ENCODE results near the gene RAB11FIP4.

Gene RAB11FIP4

GRCh38 chr17:31488264-31488981, 96.9 kb downstream of the RAB11FIP4 start:
- no peak for DNase-seq

DNA sequence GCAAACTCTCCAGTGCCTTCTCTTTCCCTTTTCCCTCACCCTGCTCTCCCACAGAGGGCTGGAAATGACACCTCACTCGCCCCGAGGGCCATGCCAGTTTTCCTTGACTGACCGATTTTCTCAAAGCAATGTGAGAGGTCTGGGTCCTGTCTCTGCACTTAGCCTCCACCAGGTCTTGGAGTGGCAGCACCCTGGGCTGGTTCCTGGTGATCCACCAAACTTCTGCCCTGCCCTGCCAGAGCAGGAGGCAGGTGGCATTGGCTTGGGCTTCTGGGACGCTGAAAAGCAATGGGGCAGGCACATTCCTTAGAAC, 97.5 kb downstream of the RAB11FIP4 start:
- DNase-seq, result no peak

DNA sequence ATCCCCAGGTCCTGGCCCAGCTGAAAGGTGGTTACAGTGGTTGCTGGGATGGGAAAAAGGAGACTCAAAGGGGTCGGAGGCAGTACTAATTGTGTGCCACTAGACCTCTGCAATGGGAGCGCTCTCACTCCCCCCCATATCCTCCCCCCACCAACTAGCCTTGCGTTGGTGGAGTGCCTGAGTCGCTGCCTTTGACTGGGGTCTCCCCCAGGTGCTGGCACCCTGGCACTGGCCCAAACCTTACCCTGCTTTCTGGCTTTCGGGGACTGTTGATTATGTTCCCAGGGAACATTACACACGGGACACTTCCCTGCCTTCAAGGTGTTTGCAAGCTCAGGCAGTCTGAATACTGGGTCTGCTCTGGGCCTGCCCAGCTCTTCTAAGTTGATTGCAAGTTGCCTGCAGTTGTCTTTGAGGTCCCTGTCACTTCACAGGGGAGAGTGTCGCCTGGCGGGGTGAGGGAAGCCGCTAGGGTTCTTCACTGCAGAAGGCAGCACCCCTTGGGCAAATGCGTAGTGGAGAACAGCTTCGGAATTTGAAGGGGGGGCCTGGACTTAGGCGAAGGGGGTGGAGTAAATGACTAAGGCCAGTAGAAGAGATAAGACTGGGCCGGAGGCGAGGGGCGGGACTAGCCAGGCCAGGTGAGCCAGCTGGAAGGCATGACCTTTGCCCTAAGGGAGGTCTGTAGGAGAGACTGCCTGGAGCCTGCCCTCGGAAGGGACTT, 98.0 kb downstream of the RAB11FIP4 start:
- DNase-seq, result no peak

GRCh38 chr17:31490019-31490650, 98.7 kb downstream of the RAB11FIP4 start:
- DNase-seq, result no peak

DNA sequence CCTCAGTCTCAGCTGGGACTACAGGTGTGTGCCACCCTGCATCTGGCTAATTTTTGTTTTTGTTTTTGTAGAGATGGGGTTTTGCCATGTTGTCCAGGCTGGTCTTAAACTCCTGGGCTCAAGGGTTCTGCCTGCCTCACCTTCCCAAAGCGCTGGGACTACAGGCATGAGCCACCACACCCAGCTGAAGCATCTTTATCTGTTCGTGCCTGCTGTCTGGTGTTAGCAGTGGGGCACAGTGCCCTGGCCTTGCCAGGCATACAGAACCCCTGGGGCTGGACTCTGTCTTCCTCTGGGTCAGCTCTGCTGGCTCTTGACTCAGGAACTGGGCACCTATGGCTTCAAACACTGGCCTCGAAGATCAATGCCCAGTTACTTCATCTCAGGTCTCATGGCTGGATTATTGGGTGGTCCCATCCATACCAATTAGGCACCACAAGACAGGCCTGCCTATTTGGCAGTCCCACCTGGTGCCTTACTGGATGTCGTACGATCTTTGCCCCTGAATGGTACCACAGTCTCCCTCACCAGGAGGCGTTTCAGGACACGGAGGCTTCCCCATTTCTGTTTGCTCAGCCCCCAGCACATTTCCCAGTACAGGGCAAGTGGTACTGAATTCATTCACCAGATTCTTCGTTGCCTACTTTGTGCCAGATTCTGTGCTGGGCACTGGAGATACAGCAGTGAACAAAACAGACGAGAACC, 99.3 kb downstream of the RAB11FIP4 start:
- DNase-seq, result no peak

DNA sequence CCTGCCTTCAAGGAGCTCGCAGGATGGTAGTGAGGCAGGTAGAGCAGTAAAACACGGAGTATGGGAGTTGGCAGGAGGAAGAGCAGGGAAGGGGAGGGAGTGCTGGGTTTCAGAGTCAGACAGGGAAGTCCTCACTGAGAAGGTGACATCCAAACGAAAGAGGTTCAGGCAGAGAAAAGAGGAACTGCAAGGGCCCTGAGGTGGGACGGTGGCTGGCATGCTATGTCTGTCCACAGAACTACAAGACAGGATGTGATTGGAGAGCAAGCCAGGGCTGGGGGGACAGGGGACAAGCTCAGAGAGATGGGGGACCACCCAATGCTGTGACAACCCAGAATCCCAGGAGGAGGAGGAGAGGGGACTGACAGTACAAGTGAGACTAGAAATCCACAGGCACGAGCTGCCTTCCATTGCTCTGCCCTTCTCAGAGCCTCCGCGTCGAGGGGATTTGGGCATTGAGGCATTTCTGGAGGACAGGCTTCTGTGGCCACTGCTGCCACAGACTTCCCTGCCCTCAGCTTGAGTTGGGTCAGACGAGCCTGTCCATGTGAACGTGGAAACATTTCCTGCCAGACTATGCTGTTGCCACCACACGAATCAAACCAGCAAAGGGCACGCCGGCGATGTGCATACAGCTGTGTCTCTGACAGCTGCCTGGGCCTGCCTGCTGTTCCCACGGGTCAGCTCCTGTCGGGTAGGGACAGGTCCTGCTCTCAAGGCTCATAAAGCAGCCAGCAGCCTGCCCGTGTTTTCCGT, 100.1 kb downstream of the RAB11FIP4 start:
- DNase-seq, result no peak

GRCh38 chr17:31492206-31492605, 100.7 kb downstream of the RAB11FIP4 start:
- no peak for DNase-seq

DNA sequence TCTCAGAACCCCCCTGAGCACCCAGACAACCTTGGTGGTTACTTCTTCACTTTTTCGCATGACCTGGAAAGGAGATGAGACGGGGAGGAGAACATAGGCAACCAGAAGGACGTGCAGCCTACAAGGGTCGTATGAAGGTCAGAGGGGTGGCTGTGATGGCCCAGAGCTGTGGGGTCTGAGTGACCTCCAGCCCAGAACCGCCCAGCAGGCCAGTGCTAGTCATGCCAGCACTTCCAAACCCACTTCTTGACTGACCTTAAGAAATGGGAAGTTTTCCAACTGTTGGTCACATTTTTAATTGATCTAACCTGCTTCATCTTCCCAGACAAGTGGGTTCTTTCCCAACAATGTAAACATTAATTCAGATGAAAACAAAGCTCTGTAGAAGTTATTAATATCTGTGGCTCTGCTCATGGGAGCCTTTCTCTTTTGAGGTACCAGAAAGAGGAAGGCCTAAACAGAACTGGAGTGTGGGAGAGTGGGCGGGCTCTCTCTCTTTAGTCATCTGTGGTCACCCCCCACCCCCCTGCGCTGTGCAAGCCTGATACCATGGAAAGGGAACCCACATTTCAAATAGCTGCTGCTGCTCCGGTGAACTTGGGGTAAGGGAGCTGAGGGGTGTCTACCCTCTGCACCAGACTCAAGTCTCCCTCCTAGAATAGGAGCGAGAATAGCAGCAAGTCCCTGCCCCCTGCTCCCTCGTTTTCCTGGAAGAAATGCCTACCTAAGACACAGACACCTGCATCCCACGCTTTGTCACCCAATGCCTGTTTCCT, 101.6 kb downstream of the RAB11FIP4 start:
- peak; percentile 60 for DNase-seq

- DNase-seq, result no peak
Measured at GRCh38 chr17:31493656-31494155, 102.2 kb downstream of the RAB11FIP4 start.

GRCh38 chr17:31494259-31495021, 103.0 kb downstream of the RAB11FIP4 start:
- DNase-seq, result peak; percentile 77

GRCh38 chr17:31495022-31495885, 103.8 kb downstream of the RAB11FIP4 start:
- peak; percentile 20 for DNase-seq

GRCh38 chr17:31496097-31496496, 104.6 kb downstream of the RAB11FIP4 start:
- no peak for DNase-seq

DNA sequence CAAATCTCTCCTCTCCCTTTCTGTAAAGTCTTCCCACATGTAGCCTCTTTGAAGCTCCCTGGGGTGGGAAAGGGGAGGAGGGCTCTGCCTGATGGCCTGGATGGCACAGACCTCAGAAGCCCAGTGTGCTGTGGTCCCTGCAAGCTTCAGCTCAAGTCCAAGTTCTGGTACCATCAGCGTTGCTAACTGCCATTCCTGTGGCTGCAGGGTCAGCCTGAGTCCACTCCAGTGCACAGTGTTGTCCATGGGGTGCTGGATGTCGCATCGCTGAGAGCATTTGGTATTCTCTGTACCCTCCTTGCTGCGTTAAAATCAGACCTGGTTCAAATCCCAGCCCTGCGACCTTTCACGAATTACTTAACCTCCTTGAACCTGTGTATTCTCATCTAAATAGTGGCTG, 105.1 kb downstream of the RAB11FIP4 start:
- DNase-seq, result no peak

GRCh38 chr17:31497431-31497830, 106.0 kb downstream of the RAB11FIP4 start:
- DNase-seq, result no peak

DNA sequence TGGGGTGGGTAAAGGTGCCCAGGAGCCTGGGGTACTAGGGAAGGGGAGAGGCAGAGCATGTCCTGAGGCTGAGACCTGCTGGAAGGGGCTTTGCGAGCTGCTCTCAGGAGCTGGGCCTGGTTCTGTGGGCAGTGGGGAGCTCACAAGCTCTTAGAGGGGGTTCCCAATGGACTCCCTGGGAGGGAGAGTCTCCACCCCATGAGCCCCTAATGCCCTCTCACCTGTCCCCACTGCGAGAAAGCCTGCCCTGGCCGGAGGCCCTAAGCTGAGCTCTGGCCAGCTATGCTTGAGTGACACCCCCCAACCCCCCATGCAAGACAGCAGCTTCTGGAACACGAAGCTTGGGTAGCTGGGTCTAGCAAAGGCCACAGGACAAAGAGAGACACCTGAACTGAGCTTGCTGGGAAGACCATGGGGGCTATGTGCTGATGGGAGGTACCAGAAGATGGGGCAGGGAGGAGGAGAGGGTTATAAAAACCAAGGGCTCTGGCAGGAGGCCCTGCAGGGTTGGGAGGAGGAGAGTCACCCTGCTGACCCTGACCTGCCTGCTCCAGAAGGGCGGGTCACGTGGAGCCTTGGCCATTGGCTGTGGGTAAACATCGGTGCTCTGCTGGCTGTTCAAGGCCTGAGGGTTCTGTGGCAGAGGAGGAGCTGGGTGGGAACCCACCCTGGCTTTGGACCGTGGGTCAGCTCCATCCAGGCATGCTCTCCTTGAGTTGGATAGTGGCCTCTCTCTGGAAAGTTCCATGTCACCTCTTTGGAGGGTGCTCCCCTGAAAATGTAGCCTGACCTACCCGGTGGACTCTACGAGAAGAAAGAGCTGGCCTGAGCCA, 106.7 kb downstream of the RAB11FIP4 start:
- no peak for DNase-seq

DNA sequence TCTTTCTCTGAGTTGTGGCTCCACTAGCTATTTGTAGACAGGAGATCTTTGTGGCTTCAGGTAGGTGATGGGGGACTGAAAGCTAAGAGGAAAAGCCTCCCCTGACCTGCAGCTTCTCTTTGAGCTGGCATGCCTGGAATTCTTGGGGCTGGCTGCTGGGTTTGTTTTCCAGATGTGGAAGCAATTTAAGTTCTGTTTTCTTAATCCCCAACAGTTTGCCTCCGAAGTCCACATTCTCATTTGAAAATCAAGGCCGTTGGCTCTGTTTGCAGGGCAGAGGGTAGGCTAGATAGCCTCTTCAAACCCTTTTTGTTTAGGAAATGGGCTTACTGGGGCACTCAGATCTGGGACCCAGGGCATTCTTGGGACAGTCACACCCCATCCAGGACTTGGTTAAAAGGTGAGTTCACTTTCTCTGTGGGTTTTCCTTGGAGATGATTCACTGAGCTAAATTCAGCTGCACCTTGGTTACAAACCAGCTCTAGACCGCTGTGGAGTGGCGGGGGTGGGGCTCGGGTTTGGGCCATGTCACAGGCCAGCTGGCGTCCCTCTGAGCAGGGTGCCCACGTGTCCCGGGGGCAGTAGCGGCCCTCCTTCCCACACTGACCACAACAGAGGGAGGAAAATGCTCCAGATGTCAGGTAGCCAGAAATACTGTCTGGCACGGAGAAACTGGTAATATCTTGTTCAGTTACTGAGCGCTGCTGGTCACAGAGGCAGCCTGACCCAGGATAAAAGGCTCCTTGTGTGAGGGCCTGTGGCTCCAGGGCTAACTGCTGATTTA, 108.5 kb downstream of the RAB11FIP4 start:
- DNase-seq, result no peak

DNA sequence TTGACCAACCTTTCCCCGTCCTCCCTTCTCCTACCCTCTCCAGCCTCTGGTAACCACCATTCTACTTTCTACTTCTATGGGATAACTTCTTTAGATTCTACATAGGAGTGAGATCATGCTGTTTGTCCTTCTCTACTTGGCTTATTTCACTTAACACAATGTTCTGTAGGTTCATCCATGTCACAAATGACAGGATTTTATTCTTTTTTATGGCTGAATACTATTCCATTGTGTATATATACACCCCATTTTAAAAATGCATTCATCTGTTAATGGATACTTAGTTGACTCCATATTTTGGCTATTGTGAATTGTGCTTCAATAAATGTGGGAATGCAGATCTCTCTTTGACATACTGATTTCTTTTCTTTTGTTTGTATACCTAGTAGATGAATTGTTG, 115.0 kb downstream of the RAB11FIP4 start:
- DNase-seq, result no peak
